ENCODE results near the gene TMEM231. TPM values are rescaled to one million over a fixed set of nuclear protein-coding genes. Genes with fewer than 3 reads are reported as not detected.
"Not testable (repeated sequence)": the region's sequence is repeated elsewhere in the genome, so short reads cannot be mapped to it uniquely, and the experiment has no call there.

Gene TMEM231, protein sequence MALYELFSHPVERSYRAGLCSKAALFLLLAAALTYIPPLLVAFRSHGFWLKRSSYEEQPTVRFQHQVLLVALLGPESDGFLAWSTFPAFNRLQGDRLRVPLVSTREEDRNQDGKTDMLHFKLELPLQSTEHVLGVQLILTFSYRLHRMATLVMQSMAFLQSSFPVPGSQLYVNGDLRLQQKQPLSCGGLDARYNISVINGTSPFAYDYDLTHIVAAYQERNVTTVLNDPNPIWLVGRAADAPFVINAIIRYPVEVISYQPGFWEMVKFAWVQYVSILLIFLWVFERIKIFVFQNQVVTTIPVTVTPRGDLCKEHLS
- total RNA-seq (2014; rRNA removed; shearing (Covaris generic)), result 13.0 and 14.7 TPM in 2 replicates
- 13.6 and 20.2 TPM in 2 replicates for polyA plus RNA-seq (2014; cell fraction: nucleus; rRNA removed)

DNA sequence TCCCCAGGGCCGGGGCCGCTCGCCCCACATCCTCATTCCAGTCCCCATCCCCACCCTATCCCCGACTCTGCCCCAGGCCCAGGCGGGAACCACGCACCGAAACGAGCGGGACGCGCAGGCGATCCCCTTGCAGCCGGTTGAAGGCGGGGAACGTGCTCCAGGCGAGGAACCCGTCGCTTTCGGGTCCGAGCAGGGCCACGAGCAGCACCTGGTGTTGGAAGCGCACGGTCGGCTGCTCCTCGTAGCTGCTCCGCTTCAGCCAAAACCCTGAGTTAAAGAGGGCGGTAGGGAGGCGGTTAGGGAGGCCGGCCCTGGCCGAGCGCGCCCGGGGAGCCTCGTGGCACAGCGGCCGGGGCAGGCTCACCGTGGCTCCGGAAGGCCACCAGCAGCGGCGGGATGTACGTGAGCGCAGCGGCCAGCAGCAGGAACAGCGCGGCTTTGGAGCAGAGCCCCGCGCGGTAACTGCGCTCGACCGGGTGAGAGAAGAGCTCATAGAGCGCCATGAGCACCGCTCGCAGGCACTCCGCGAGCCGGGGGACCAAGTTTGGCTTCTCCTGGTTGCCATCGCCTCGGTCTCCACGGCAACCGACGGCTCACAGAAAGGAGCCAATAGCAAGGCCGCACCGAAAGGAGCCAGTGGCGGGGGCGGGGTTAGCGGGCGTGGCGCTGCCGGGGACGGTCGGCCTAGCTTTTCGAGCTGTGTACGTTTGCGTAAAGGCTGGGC lies at the start of gene TMEM231:
Gene TMEM231, minus strand, starts transcription at position 546 of the 724 bp plus-strand sequence. Its CDS starts 43 bp downstream, at position 503.
- DNase-seq (ENCODE audit: extremely low read depth, low read depth), result peak; percentile 87

- DNase-seq (ENCODE audit: extremely low read depth, low read depth), result no peak
These were observed 47.2 kb upstream of the TMEM231 start for GRCh38 chr16:75603241-75603640.

GRCh38 chr16:75599452-75600277 lies 43.6 kb upstream of the TMEM231 start:
- no peak for DNase-seq (ENCODE audit: extremely low read depth, low read depth)

- DNase-seq (ENCODE audit: extremely low read depth, low read depth), result no peak
These were observed 38.1 kb upstream of the TMEM231 start for GRCh38 chr16:75593825-75594820.

- DNase-seq (ENCODE audit: extremely low read depth, low read depth), result no peak
These were observed 37.3 kb upstream of the TMEM231 start for GRCh38 chr16:75593308-75593707.

DNA sequence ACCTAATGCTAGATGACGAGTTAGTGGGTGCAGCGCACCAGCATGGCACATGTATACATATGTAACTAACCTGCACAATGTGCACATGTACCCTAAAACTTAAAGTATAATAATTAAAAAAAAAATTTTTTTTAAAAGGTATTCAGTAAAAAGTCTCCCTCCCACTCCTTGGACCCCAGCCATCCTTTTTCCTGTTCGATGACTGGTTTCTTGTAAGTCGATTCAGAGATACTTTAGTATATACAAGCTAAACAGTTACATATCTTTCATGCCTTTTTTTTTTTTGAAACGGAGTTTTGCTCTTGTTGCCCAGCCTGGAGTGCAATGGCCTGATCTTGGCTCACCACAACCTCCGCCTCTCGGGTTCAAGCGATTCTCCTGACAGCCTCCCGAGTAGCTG lies 35.9 kb upstream of the TMEM231 start:
- not testable (repeated sequence) for DNase-seq (ENCODE audit: extremely low read depth, low read depth)

GRCh38 chr16:75590920-75591843 lies 35.1 kb upstream of the TMEM231 start:
- no peak for DNase-seq (ENCODE audit: extremely low read depth, low read depth)

DNA sequence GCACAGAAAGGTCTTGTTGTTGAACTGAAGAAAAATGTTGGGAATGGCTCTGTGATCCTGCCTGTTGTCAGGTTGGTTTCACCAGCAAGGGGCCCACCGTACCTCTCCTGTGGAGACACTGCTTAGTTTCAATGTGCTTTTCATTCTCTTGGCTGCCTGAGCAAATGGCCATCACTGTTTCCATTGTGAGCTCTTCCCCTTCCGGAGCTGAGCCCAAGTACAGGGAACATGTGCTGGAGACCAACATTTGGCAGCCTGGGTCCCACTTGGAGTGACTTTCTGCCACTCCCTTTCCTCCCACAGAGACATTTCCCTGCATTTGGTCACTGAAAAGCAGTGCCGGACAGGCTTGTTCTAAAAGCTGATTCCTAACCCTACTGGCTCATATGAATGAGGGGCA lies 33.3 kb upstream of the TMEM231 start:
- no peak for DNase-seq (ENCODE audit: extremely low read depth, low read depth)

DNA sequence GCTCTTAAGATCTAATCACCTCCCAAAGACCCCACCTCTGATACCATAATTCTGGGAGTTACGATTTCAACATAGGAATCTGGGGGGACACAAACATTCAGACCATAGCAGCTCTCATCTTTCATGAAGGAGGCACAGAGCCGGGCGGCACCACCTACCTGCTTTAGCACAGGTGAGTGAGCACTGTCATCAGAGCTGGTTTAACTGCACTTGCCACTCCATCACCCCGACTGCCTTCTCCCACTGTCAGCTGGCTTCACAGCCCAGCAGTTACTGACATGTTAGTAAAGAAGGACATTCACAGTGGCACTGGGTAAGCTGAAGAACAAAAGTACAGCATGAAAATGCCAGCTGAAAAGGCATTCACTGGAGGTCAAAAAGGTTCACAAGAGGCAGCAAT lies 32.7 kb upstream of the TMEM231 start:
- no peak for DNase-seq (ENCODE audit: extremely low read depth, low read depth)

DNA sequence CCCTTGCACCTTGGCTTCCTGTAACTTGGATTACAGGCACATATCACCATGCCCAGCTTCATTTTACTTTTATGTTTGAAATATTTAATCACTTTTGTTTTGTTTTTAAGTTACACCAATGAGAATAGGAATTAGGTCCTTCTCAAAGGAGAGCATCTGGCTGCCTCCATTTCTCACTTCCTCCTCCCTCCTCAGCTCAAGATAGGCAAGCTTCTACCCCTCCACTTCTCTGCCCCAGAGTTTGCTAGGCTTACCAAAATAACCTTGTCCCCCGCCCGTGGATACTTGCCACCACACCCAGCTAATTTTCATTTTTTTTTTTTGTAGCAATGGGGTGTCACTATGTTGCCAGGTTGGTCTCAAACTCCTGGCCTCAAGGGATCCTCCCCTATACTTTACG lies 28.1 kb upstream of the TMEM231 start:
- DNase-seq (ENCODE audit: extremely low read depth, low read depth), result no peak

- no peak for DNase-seq (ENCODE audit: extremely low read depth, low read depth)
These were observed 23.3 kb upstream of the TMEM231 start for GRCh38 chr16:75579281-75579834.

DNA sequence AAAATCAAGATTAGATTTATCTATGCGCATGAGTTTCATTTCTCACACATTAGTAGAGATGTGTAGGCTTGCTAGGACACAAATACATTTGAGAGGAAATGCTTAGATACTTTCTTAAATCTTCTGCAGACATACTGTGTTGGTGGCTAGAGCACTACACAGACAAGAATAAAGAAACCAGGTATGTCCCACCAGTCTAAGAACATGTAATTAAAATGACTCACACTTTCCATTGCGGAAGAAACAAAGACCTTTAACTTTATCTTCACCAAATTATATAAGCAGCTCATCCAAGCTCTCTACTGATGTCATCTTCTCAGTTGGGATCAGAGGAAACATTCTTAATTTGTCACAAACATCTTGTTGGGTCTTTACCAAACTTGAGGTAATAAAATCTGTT lies 22.7 kb upstream of the TMEM231 start:
- no peak for DNase-seq (ENCODE audit: extremely low read depth, low read depth)

DNA sequence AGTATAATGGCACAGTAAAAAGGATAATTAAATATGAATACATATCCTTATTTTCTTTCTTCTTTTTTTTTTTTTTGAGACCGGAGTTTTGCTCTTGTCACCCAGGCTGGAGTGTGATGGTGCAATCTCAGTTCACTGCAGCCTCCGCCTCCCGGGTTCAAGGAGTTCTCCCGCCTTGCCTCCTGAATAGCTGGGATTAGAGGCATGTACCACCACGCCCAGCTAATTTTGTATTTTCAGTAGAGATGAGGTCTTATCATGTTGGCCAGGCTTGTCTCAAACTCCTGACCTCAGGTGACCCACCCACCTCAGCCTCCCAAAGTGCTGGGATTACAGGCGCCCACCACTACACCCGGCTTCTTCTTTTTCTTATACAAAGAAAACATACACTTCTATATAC lies 22.2 kb upstream of the TMEM231 start:
- DNase-seq (ENCODE audit: extremely low read depth, low read depth), result no peak

DNA sequence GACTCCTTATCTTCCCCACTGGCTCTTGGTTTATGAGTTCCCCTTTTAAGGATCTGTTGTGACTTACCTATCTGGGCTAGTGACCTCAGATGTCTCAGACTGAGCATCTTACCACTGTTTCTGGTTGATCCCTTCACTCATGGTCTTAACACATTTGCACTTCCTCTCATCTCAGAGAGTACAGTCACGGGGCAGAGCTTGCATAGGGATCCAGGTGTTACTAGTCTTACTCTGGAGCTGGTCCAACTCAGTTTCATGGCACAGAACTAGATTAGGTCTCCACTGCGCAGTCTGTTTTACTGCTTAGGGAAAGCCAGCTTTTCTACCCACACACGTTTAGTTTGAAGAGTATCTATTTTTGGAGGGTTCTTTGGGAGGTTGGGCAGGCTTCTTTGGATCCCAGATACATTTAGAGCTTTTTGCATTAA lies 20.3 kb upstream of the TMEM231 start:
- DNase-seq (ENCODE audit: extremely low read depth, low read depth), result no peak

DNA sequence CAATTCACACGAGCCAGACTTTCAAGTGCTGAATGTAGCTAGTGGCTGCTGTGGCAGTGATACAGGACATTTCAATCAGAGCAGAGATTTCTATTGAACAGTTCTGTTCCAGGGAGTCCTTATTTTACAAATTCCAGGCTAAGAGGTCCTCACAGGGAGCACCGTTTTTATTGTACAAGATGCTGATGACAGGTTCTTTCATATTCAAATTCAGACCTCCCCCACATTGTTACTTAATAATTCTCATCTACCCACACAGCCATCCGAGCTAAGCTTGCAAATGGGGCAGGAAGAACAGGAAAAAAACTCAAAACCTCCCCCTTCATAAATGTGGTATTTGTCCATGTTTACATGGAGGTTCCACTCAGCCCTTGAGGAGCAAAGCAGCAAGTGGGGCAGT lies 19.9 kb upstream of the TMEM231 start:
- DNase-seq (ENCODE audit: extremely low read depth, low read depth), result no peak

- no peak for DNase-seq (ENCODE audit: extremely low read depth, low read depth)
These were observed 17.9 kb upstream of the TMEM231 start for GRCh38 chr16:75573955-75574354.

DNA sequence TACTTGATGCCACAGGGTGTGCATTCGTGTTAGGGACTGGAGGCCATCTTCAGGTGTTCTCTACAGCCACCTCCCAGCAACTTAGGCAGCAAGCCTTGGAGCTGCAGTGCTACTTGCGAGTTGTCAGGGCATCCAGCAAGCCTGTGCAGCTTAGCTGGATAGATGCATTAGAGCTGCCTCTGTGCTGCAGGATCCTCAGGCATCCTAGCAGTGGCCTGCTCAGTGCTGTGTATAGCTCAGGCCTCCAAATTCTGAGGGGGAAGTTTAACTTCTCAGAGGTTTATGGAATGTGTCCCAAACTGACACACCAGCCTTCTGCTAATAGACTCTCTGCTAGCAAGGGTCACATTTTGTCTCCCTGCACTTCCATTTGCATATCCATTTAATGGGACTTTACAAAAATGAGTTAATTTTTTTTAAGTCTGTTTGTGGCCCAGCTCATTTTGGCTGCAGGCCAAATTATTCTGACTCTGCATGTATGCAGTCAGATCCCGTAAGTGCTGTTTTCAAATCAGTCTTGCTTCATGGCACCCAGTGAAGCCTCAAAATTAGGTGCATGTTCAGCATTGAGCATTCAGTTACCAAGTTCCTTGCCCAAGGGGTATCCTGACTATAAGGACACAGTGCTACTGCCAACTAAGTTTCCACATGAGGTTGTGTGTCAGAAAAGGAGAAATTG lies 17.0 kb upstream of the TMEM231 start:
- no peak for DNase-seq (ENCODE audit: extremely low read depth, low read depth)
